ENCODE measurements around the gene CD82.

CD82 gene

DNA sequence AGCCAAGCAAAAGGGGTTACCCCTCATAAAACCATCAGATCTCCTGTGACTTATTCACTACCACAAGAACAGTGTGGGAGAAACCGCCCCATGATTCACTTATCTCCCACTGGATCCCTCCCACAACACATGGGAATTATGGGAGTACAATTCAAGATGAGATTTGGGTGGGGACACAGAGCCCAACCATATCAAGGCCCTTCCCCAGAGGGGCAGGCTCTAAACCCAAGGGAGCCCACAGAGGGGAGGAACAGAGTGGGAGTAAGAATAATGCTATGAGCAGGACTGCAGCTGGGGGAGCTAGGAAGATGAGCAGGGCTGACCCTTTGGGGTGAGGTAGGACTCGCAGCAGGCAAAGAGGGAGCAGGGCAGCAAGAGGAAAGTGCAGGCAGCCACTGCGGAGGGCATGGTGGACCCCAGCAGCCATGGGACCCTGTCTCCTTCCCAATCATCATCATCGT is 59.3 kb downstream of the CD82 start:
- Histone ChIP-seq H3K9me3 (ENCODE audit: control insufficient read depth, low read depth, low read length) (no peaks in the 10 kb centered on the region), H3K36me3 (ENCODE audit: control insufficient read depth, low read depth, low read length) (no peaks in the 10 kb centered on the region), H3K9ac (ENCODE audit: low read length) (no peak overlapping the region), H3K27me3 (ENCODE audit: control insufficient read depth, insufficient read depth, low read length) (peaks cover 10% of the 10 kb centered on the region), H3K4me1 (ENCODE audit: control insufficient read depth, low read depth, low read length) (no peaks in the 10 kb centered on the region), H3K4me3 (ENCODE audit: low read length) (no peak overlapping the region), H3K27ac (ENCODE audit: low read length) (no peak overlapping the region)

GRCh38 chr11:44625759-44626523 is 60.5 kb downstream of the CD82 start:
- H3K4me1 ChIP-seq (ENCODE audit: control insufficient read depth, low read depth, low read length), result no peaks in the 10 kb centered on the region
- no peak overlapping the region for H3K27ac ChIP-seq (ENCODE audit: low read length)
- H3K36me3 ChIP-seq (ENCODE audit: control insufficient read depth, low read depth, low read length), result no peaks in the 10 kb centered on the region
- H3K9me3 ChIP-seq (ENCODE audit: control insufficient read depth, low read depth, low read length), result no peaks in the 10 kb centered on the region
- H3K9ac ChIP-seq (ENCODE audit: low read length), result no peak overlapping the region
- H3K27me3 ChIP-seq (ENCODE audit: control insufficient read depth, insufficient read depth, low read length), result peaks cover 10% of the 10 kb centered on the region
- no peak overlapping the region for H3K4me3 ChIP-seq (ENCODE audit: low read length)

DNA sequence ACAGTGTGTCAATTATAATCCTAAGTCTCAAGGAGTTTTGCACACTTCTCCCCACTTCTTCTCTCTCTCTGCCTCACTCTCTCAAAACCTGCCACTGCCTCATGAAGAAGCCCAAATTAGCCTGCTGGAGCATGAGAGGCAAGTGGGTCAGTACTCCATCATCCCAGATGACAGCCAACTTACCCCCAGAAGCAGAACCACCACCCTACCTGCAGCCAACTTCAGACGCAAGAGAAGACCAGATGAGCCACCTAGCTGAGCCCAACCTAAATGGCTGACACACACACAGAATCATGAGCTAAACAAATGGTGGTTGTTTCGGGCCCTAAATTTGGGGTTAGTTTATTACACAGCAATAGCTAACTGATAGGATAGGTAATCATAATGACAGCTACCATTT is 61.2 kb downstream of the CD82 start:
- H3K4me3 ChIP-seq (ENCODE audit: low read length), result no peak overlapping the region
- H3K9ac ChIP-seq (ENCODE audit: low read length), result no peak overlapping the region
- no peaks in the 10 kb centered on the region for H3K36me3 ChIP-seq (ENCODE audit: control insufficient read depth, low read depth, low read length)
- no peak overlapping the region for H3K27ac ChIP-seq (ENCODE audit: low read length)
- H3K4me1 ChIP-seq (ENCODE audit: control insufficient read depth, low read depth, low read length), result no peaks in the 10 kb centered on the region
- peaks cover 6% of the 10 kb centered on the region for H3K27me3 ChIP-seq (ENCODE audit: control insufficient read depth, insufficient read depth, low read length)
- H3K9me3 ChIP-seq (ENCODE audit: control insufficient read depth, low read depth, low read length), result no peaks in the 10 kb centered on the region

DNA sequence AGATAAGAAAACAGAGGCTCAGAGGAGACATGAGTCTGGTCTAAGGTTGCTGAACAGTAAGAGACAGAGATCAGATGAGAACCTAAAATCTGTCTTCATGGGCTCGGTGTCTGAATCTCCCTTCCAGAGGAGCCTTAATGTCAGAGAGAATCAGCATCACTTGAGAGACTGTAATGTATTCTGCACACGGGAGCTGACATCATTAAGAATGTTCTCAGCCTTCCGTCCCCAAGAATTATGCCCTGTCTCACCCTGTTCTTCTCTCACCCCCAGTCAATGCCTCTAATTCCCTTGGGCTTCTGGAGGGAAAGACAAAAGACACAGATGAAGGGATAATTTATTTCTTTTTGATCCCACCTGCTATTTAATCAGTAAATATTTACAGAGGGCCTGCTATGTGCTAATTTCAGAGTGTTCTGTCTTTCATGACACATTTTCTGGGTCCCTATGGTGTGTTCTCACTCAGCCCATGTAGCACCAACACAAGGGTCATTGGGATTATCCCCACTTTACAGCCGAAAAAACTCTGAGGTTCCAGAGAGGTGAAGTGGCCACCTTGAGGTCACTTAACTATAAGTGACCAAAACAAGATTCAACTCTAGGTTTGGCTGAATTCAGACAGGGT is 61.8 kb downstream of the CD82 start:
- Histone ChIP-seq H3K4me1 (ENCODE audit: control insufficient read depth, low read depth, low read length) (no peaks in the 10 kb centered on the region), H3K27me3 (ENCODE audit: control insufficient read depth, insufficient read depth, low read length) (no peaks in the 10 kb centered on the region)

DNA sequence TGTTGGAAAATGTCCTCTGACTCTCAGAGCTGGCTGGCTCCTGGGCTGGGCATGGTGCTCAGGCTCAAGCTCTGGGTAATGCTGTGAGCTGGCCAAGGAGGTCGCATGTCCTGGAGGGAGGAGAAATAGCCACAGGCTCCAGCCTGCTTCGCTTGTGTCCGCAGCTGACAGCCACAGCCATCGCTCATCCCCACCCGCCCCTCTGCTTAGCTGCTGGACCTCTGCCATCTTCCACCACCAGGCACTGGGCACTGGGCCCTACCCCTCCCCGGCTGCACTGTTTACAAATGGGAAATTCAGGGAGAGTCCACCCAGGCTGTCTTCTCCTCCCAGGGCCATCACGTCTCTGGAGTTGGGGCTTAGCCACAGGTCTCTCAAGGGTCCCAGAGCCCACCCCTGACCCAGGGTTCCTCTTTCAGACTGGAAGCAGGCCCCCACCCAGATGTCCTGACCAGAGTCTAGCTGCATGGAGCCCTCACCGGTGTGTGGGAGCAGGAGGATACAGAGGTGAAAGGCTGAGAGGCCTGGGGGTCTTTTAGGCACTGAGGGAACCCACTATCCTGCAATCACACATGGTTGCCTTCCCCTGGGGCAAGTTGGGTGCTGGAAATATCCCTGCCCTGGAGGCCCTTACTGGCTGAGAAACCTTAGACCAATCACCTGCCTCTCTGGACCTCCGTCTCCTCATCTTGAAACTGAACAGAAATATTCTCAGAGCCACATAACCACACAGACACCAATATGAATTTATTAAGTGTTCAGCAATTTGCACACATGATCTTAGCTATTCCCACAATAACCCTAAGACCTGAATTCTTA is 62.7 kb downstream of the CD82 start:
- Histone ChIP-seq H3K9ac (ENCODE audit: low read length) (no peak overlapping the region), H3K4me3 (ENCODE audit: low read length) (no peak overlapping the region), H3K9me3 (ENCODE audit: control insufficient read depth, low read depth, low read length) (no peaks in the 10 kb centered on the region), H3K27me3 (ENCODE audit: control insufficient read depth, insufficient read depth, low read length) (no peaks in the 10 kb centered on the region), H3K27ac (ENCODE audit: low read length) (no peak overlapping the region), H3K36me3 (ENCODE audit: control insufficient read depth, low read depth, low read length) (no peaks in the 10 kb centered on the region), H3K4me1 (ENCODE audit: control insufficient read depth, low read depth, low read length) (no peaks in the 10 kb centered on the region)

More for the DNA sequence above, 61.8 kb downstream of the CD82 start:
- Histone ChIP-seq H3K4me3 (ENCODE audit: low read length) (no peak overlapping the region), H3K9me3 (ENCODE audit: control insufficient read depth, low read depth, low read length) (no peaks in the 10 kb centered on the region), H3K9ac (ENCODE audit: low read length) (no peak overlapping the region), H3K27ac (ENCODE audit: low read length) (no peak overlapping the region), H3K36me3 (ENCODE audit: control insufficient read depth, low read depth, low read length) (no peaks in the 10 kb centered on the region)

- H3K9me3 ChIP-seq (ENCODE audit: control insufficient read depth, low read depth, low read length), result no peaks in the 10 kb centered on the region
- H3K4me1 ChIP-seq (ENCODE audit: control insufficient read depth, low read depth, low read length), result no peaks in the 10 kb centered on the region
- H3K27me3 ChIP-seq (ENCODE audit: control insufficient read depth, insufficient read depth, low read length), result no peaks in the 10 kb centered on the region
- H3K9ac ChIP-seq (ENCODE audit: low read length), result no peak overlapping the region
- no peak overlapping the region for H3K27ac ChIP-seq (ENCODE audit: low read length)
- no peak overlapping the region for H3K4me3 ChIP-seq (ENCODE audit: low read length)
- H3K36me3 ChIP-seq (ENCODE audit: control insufficient read depth, low read depth, low read length), result no peaks in the 10 kb centered on the region
Observed at GRCh38 chr11:44628730-44629700, 63.6 kb downstream of the CD82 start.

GRCh38 chr11:44629732-44630345 is 64.4 kb downstream of the CD82 start:
- Histone ChIP-seq H3K9ac (ENCODE audit: low read length) (no peak overlapping the region), H3K27me3 (ENCODE audit: control insufficient read depth, insufficient read depth, low read length) (no peaks in the 10 kb centered on the region), H3K27ac (ENCODE audit: low read length) (no peak overlapping the region), H3K9me3 (ENCODE audit: control insufficient read depth, low read depth, low read length) (no peaks in the 10 kb centered on the region), H3K4me3 (ENCODE audit: low read length) (no peak overlapping the region), H3K36me3 (ENCODE audit: control insufficient read depth, low read depth, low read length) (no peaks in the 10 kb centered on the region), H3K4me1 (ENCODE audit: control insufficient read depth, low read depth, low read length) (peaks cover under 1% of the 10 kb centered on the region)

GRCh38 chr11:44630511-44631210 is 65.2 kb downstream of the CD82 start:
- Histone ChIP-seq H3K36me3 (ENCODE audit: control insufficient read depth, low read depth, low read length) (no peaks in the 10 kb centered on the region), H3K4me1 (ENCODE audit: control insufficient read depth, low read depth, low read length) (peaks cover 5% of the 10 kb centered on the region), H3K27ac (ENCODE audit: low read length) (no peak overlapping the region), H3K9me3 (ENCODE audit: control insufficient read depth, low read depth, low read length) (no peaks in the 10 kb centered on the region), H3K9ac (ENCODE audit: low read length) (no peak overlapping the region), H3K4me3 (ENCODE audit: low read length) (no peak overlapping the region), H3K27me3 (ENCODE audit: control insufficient read depth, insufficient read depth, low read length) (no peaks in the 10 kb centered on the region)

DNA sequence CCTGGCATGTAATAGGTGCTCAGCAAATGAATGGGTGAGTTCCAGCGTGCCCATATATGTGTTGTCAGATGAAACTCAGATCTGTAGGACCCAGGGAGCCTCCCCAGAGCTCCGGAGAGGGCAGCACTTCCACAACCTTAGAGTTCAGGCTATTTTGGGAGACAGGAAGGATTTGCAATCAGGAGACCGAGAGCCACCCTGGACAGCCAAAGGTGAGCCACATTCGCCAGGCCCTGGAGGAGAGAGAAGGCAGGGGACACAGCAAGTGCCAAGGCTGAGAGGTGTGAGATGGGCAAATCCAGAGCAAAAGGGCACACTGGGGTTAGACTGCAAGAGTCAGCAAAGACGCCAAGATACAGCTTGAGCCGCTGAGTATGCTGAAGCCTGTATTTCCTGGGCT is 66.4 kb downstream of the CD82 start:
- H3K27me3 ChIP-seq (ENCODE audit: control insufficient read depth, insufficient read depth, low read length), result no peaks in the 10 kb centered on the region
- H3K9me3 ChIP-seq (ENCODE audit: control insufficient read depth, low read depth, low read length), result no peaks in the 10 kb centered on the region
- no peak overlapping the region for H3K4me3 ChIP-seq (ENCODE audit: low read length)
- H3K36me3 ChIP-seq (ENCODE audit: control insufficient read depth, low read depth, low read length), result no peaks in the 10 kb centered on the region
- H3K9ac ChIP-seq (ENCODE audit: low read length), result no peak overlapping the region
- no peak overlapping the region for H3K27ac ChIP-seq (ENCODE audit: low read length)
- H3K4me1 ChIP-seq (ENCODE audit: control insufficient read depth, low read depth, low read length), result peaks cover 5% of the 10 kb centered on the region

GRCh38 chr11:44632466-44633123 is 67.1 kb downstream of the CD82 start:
- Histone ChIP-seq H3K36me3 (ENCODE audit: control insufficient read depth, low read depth, low read length) (no peaks in the 10 kb centered on the region), H3K27me3 (ENCODE audit: control insufficient read depth, insufficient read depth, low read length) (no peaks in the 10 kb centered on the region), H3K4me1 (ENCODE audit: control insufficient read depth, low read depth, low read length) (peaks cover 5% of the 10 kb centered on the region), H3K9ac (ENCODE audit: low read length) (no peak overlapping the region), H3K27ac (ENCODE audit: low read length) (no peak overlapping the region), H3K9me3 (ENCODE audit: control insufficient read depth, low read depth, low read length) (no peaks in the 10 kb centered on the region), H3K4me3 (ENCODE audit: low read length) (no peak overlapping the region)
